Measurements from ENCODE around the gene IL20RA. TPM values are rescaled to one million over a fixed set of nuclear protein-coding genes. Genes with fewer than 3 reads are reported as not detected.

The IL20RA gene
- total RNA-seq, 1 donor: 0.43 TPM

GRCh38 chr6:136968837-136969236 is 75.9 kb downstream of the IL20RA start:
- no peak for DNase-seq (ENCODE audit: low read depth)
- no peak overlapping the region for H3K4me3 ChIP-seq (ENCODE audit: low read depth, low read length)
- TF ChIP-seq CTCF (IDR thresholded peaks at IDR 0.05; ENCODE audit: insufficient read depth, low read depth, low read length): no peak

GRCh38 chr6:136967876-136968752 is 76.7 kb downstream of the IL20RA start:
- TF ChIP-seq CTCF (IDR thresholded peaks at IDR 0.05; ENCODE audit: insufficient read depth, low read depth, low read length): peak; percentile 64
- peak; percentile 65 for DNase-seq (ENCODE audit: low read depth)
- H3K4me3 ChIP-seq (ENCODE audit: low read depth, low read length): no peak overlapping the region

- no peak for DNase-seq (ENCODE audit: low read depth)
- H3K4me3 ChIP-seq (ENCODE audit: low read depth, low read length): no peak overlapping the region
- TF ChIP-seq CTCF (IDR thresholded peaks at IDR 0.05; ENCODE audit: insufficient read depth, low read depth, low read length): no peak
These were observed 80.4 kb downstream of the IL20RA start for GRCh38 chr6:136964398-136964797.

GRCh38 chr6:136963259-136963658 is 81.5 kb downstream of the IL20RA start:
- no peak overlapping the region for H3K4me3 ChIP-seq (ENCODE audit: low read depth, low read length)
- DNase-seq (ENCODE audit: low read depth): no peak

GRCh38 chr6:136962661-136963060 is 82.1 kb downstream of the IL20RA start:
- H3K4me3 ChIP-seq (ENCODE audit: low read depth, low read length): no peak overlapping the region
- no peak for TF ChIP-seq CTCF (IDR thresholded peaks at IDR 0.05; ENCODE audit: insufficient read depth, low read depth, low read length)
- no peak for DNase-seq (ENCODE audit: low read depth)

More at GRCh38 chr6:136963259-136963658, 81.5 kb downstream of the IL20RA start:
- TF ChIP-seq CTCF (IDR thresholded peaks at IDR 0.05; ENCODE audit: insufficient read depth, low read depth, low read length): no peak

- no peak for TF ChIP-seq CTCF (IDR thresholded peaks at IDR 0.05; ENCODE audit: insufficient read depth, low read depth, low read length)
- no peak for DNase-seq (ENCODE audit: low read depth)
- no peak overlapping the region for H3K4me3 ChIP-seq (ENCODE audit: low read depth, low read length)
These were observed 82.9 kb downstream of the IL20RA start for GRCh38 chr6:136961848-136962247.

All from fibroblast of villous mesenchyme (primary cell).